Panc1 (cell line): ENCODE data around the gene WLS. TPM values are rescaled to one million over a fixed set of nuclear protein-coding genes. Genes with fewer than 3 reads are reported as not detected.

ENCODE experiments used
- ATAC-seq: fragments of 200-7000 bp; cut with Tn5 transposase; 2 replicates; pipeline ENCODE4 v1.9.1; 2020; ENCODE audit warnings: mild to moderate bottlenecking, moderate library complexity
- BruUV-seq: library from RNA; stranded (reverse); fragments of 400-500 nt; replicated peaks from 2 replicates; lab custom pipeline; 2021; lab: Mats Ljungman, UMichigan
- CTCF ChIA-PET: fragments of 300-600 bp; sonication (Branson Sonifier 250); formaldehyde crosslinking; loops from one replicate; lab custom pipeline; 2022; ENCODE audit warnings: antibody characterized with exemption; lab: Charles Lee
- POLR2A ChIA-PET: fragments of 300-600 bp; sonication (Branson Sonifier 250); formaldehyde crosslinking; loops from one replicate; lab custom pipeline; 2022; ENCODE audit warnings: antibody characterized with exemption; lab: Charles Lee
- DNase-seq: peaks from one replicate; pipeline ENCODE4 v3.0.0-alpha.2; 2010; ENCODE audit warnings: low read depth, low spot score
- H3K27ac ChIP-seq: 2 replicates; pipeline ENCODE4 v1.5.1; 2011; ENCODE audit warnings: mild to moderate bottlenecking, low read length, inconsistent platforms
- H3K27me3 ChIP-seq: fragments of 200-500 bp; sonication (Bioruptor generic); 2 replicates; pipeline ENCODE4 v1.6.0; 2014; ENCODE audit warnings: low read length, inconsistent platforms; ENCODE audit not compliant: control insufficient read depth, insufficient read depth
- H3K36me3 ChIP-seq: fragments of 200-500 bp; sonication (Bioruptor generic); 2 replicates; pipeline ENCODE4 v1.5.1; 2014; ENCODE audit warnings: inconsistent platforms, mild to moderate bottlenecking, low read length, moderate library complexity; ENCODE audit not compliant: control insufficient read depth, insufficient read depth
- H3K4me1 ChIP-seq: 2 replicates; pipeline ENCODE4 v1.5.1; 2011; ENCODE audit warnings: inconsistent platforms, mild to moderate bottlenecking, low read length, moderate library complexity; ENCODE audit not compliant: control insufficient read depth, insufficient read depth
- H3K4me3 ChIP-seq, 2 experiments: 2 replicates each; pipeline ENCODE4 v1.5.1; 2011 to 2012; ENCODE audit warnings: low read depth in 2 of 2, low read length in 2 of 2, mild to moderate bottlenecking in 2 of 2, inconsistent platforms in 1 of 2, moderate library complexity in 1 of 2
- H3K9me3 ChIP-seq: fragments of 200-500 bp; sonication (Bioruptor generic); 2 replicates; pipeline ENCODE4 v1.5.1; 2014; ENCODE audit warnings: low read depth, mild to moderate bottlenecking, inconsistent platforms, low read length, moderate library complexity; ENCODE audit not compliant: control insufficient read depth, insufficient read depth
- CTCF ChIP-seq: fragments of 450-650 bp; IDR thresholded peaks from 2 replicates; pipeline ENCODE4 v1.5.1; 2017; ENCODE audit warnings: mild to moderate bottlenecking
- POLR2AphosphoS5 ChIP-seq: IDR thresholded peaks from 2 replicates; pipeline ENCODE4 v1.6.1; 2012; ENCODE audit warnings: mild to moderate bottlenecking, low read depth, low read length, moderate library complexity
- SIN3A ChIP-seq: IDR thresholded peaks from 2 replicates; pipeline ENCODE4 v1.6.1; 2012; ENCODE audit warnings: low read depth, mild to moderate bottlenecking, low read length, moderate library complexity, borderline replicate concordance; ENCODE audit not compliant: insufficient read depth
- TCF7L2 ChIP-seq: IDR thresholded peaks from 2 replicates; pipeline ENCODE4 v1.6.1; 2011; ENCODE audit warnings: mild to moderate bottlenecking, low read depth, low read length, inconsistent platforms
- in situ Hi-C: cut with HindIII; loops from 2 replicates; pipeline ENCODE4 v1.10.0; 2016; ENCODE audit warnings: low sequenced_read_pairs, low pct_unique_long_range_greater_than_20kb
- intact Hi-C: fragments of 100-400 bp; cut with micrococcal nuclease; formaldehyde crosslinking; loops from one replicate; pipeline ENCODE4 v1.10.0; 2022; ENCODE audit not compliant: unreplicated experiment
- total RNA-seq: library from RNA; stranded (reverse); gene quantifications from one replicate; pipeline ENCODE4 v1.2.1, GENCODE V29; 2021; ENCODE audit not compliant: unreplicated experiment
- TF ChIP-seq, protein P1 (sequence below), 2 experiments: IDR thresholded peaks; 2 replicates each; pipeline ENCODE4 v1.6.1; 2011 to 2012; ENCODE audit warnings: low read depth in 2 of 2, control low read depth in 1 of 2, low read length in 1 of 2, mild to moderate bottlenecking in 1 of 2, moderate library complexity in 1 of 2; ENCODE audit not compliant: insufficient read depth in 1 of 2

WLS gene
- total RNA-seq, 1 experiment from 2014 or later: 29.6 TPM

- CTCF ChIA-PET: no interaction called here
Observed at GRCh38 chr1:68115308-68115707, 117.0 kb downstream of the WLS start.

DNA sequence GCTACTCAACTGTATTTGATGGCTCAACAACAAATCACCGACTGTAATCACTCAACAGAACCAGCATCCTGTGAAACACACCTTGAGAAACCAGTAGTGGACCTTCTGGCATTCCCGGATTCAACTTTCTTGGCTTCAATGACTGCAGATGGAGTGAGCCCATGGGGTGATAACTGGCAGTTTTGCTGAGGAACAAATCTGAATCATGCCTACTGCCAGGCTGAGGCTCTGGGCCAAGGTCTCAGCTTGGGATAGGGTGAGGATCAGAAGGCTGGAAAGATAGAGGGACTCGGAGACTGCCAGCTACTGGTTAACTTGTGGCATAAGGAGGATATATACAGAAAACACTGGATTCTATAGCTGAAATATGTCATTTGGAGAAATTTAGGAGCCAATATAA is 118.4 kb downstream of the WLS start:
- DNase-seq: no peak
- ATAC-seq: no peak
- no peaks in the 10 kb centered on the region for H3K27me3 ChIP-seq
- no peaks in the 10 kb centered on the region for H3K36me3 ChIP-seq
- no peak overlapping the region for H3K4me3 ChIP-seq
- ChIA-PET POLR2A (no interaction called here), CTCF (no interaction called here)
- TF ChIP-seq SIN3A (no peak), TCF7L2 (no peak), POLR2AphosphoS5 (no peak), CTCF (no peak)
- TF ChIP-seq, protein P1, sequence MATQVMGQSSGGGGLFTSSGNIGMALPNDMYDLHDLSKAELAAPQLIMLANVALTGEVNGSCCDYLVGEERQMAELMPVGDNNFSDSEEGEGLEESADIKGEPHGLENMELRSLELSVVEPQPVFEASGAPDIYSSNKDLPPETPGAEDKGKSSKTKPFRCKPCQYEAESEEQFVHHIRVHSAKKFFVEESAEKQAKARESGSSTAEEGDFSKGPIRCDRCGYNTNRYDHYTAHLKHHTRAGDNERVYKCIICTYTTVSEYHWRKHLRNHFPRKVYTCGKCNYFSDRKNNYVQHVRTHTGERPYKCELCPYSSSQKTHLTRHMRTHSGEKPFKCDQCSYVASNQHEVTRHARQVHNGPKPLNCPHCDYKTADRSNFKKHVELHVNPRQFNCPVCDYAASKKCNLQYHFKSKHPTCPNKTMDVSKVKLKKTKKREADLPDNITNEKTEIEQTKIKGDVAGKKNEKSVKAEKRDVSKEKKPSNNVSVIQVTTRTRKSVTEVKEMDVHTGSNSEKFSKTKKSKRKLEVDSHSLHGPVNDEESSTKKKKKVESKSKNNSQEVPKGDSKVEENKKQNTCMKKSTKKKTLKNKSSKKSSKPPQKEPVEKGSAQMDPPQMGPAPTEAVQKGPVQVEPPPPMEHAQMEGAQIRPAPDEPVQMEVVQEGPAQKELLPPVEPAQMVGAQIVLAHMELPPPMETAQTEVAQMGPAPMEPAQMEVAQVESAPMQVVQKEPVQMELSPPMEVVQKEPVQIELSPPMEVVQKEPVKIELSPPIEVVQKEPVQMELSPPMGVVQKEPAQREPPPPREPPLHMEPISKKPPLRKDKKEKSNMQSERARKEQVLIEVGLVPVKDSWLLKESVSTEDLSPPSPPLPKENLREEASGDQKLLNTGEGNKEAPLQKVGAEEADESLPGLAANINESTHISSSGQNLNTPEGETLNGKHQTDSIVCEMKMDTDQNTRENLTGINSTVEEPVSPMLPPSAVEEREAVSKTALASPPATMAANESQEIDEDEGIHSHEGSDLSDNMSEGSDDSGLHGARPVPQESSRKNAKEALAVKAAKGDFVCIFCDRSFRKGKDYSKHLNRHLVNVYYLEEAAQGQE (IDR thresholded peaks at IDR 0.05; ENCODE audit: insufficient read depth in 1 of 2, low read depth in 2 of 2, low read length in 1 of 2): no peak
- intact Hi-C loops: loop anchor here (5.0 kb wide), 1 partner anchor 347 kb away; no protein-coding TSS in a partner anchor
- peaks cover 3% of the 10 kb centered on the region; the same call in 1 of the 2 replicates for H3K4me1 ChIP-seq
- H3K9me3 ChIP-seq: no peaks in the 10 kb centered on the region
- no TSS peak for BruUV-seq
- in situ Hi-C loops: no loop called here
- H3K27ac ChIP-seq: no peak overlapping the region

More at GRCh38 chr1:68115308-68115707, 117.0 kb downstream of the WLS start:
- H3K27ac ChIP-seq: no peak overlapping the region
- BruUV-seq: no TSS peak
- intact Hi-C loops (no loop called here), in situ Hi-C loops (no loop called here)
- no peak overlapping the region for H3K4me3 ChIP-seq
- POLR2A ChIA-PET: no interaction called here
- DNase-seq (no peak), ATAC-seq (no peak)
- H3K27me3 ChIP-seq: no peaks in the 10 kb centered on the region
- H3K36me3 ChIP-seq: no peaks in the 10 kb centered on the region
- H3K9me3 ChIP-seq: no peaks in the 10 kb centered on the region
- peaks cover 3% of the 10 kb centered on the region; the same call in 1 of the 2 replicates for H3K4me1 ChIP-seq
- TF ChIP-seq SIN3A (no peak), CTCF (no peak), POLR2AphosphoS5 (no peak), TCF7L2 (no peak)
- TF ChIP-seq, protein P1 (IDR thresholded peaks at IDR 0.05; ENCODE audit: insufficient read depth in 1 of 2, low read depth in 2 of 2, low read length in 1 of 2): no peak
